Transverse colon (tissue), 4 donors: ENCODE measurements around the gene NTN3. TPM values are rescaled to one million over a fixed set of nuclear protein-coding genes. Genes with fewer than 3 reads are reported as not detected.

Experiments
- DNase-seq: peaks from one replicate; pipeline ENCODE4 v3.0.0-alpha.2; 2019
- H3K27ac ChIP-seq, 4 donors: fragments of 200-600 bp; sonication (generic); 2 replicates each; pipeline ENCODE4 v1.5.1; 2016 to 2018; ENCODE audit warnings: inconsistent platforms in 4 of 4
- H3K27me3 ChIP-seq: fragments of 200-600 bp; sonication (generic); 2 replicates; pipeline ENCODE4 v1.5.1; 2017; ENCODE audit warnings: inconsistent platforms
- H3K36me3 ChIP-seq, 4 donors: fragments of 200-600 bp; sonication (generic); 2 replicates each; pipeline ENCODE4 v1.5.1; 2017 to 2019; ENCODE audit warnings: inconsistent platforms in 4 of 4
- H3K4me1 ChIP-seq, 4 donors: fragments of 200-600 bp; sonication (generic); 2 replicates each; pipeline ENCODE4 v1.5.1; 2017 to 2020; ENCODE audit warnings: inconsistent platforms in 4 of 4
- H3K4me3 ChIP-seq, 4 donors: fragments of 200-600 bp; sonication (generic); 1 replicate in 1 of 4; 2 replicates in 3 of 4; pipeline versions ENCODE4 v1.5.1 to v1.6.1; 2017 to 2019; ENCODE audit warnings: inconsistent platforms in 4 of 4
- H3K9me3 ChIP-seq, 2 donors: fragments of 200-600 bp; sonication (generic); 2 replicates each; pipeline ENCODE4 v1.5.1; 2017 to 2019; ENCODE audit warnings: inconsistent platforms in 2 of 2
- CTCF ChIP-seq, 5 experiments: fragments of 200-600 bp in 3 of 5; fragments of 450-650 bp in 2 of 5; sonication (generic) in 3 of 5; IDR thresholded peaks; 1 replicate in 2 of 5; 2 replicates in 3 of 5; pipeline ENCODE4 v1.5.1; 2016 to 2017; ENCODE audit warnings: antibody characterized with exemption in 5 of 5, inconsistent platforms in 3 of 5, mild to moderate bottlenecking in 2 of 5, moderate library complexity in 1 of 5
- EP300 ChIP-seq: sonication (generic); formaldehyde crosslinking; IDR thresholded peaks from one replicate; pipeline ENCODE4 v1.6.1; 2017; ENCODE audit warnings: antibody characterized with exemption, low read depth
- POLR2A ChIP-seq: fragments of 450-650 bp; IDR thresholded peaks from one replicate; pipeline ENCODE4 v1.6.1; 2016; ENCODE audit warnings: antibody characterized with exemption, mild to moderate bottlenecking, moderate library complexity
- POLR2AphosphoS5 ChIP-seq, 3 donors: sonication (generic); formaldehyde crosslinking; IDR thresholded peaks; one replicate each; pipeline ENCODE4 v1.6.1; 2016; ENCODE audit warnings: antibody characterized with exemption in 3 of 3
- WGBS, 2 donors: methylation state at CpG; one replicate each; pipeline ENCODE4 v1.1.5; 2018; ENCODE audit warnings: low coverage in 1 of 2; 5-methylcytosine and 5-hydroxymethylcytosine counted together
- in situ Hi-C, 4 donors: fragments of 200-750 bp; cut with MboI; loops; one replicate each; pipeline versions ENCODE4 v1.15.0 to v1.15.1; 2017; ENCODE audit warnings: low sequenced_read_pairs in 3 of 4, low pct_ligation_motif_present in 1 of 4, low pct_unique_long_range_greater_than_20kb in 1 of 4
- intact Hi-C: fragments of 100-400 bp; cut with DNase I; formaldehyde crosslinking; loops from one replicate; pipeline ENCODE4 v1.15.1; 2023; ENCODE audit warnings: low total_unique reads
- total RNA-seq, 4 donors: library from RNA; depleted of rRNA; stranded (reverse); fragments of >200 nt; gene quantifications; one replicate each; pipeline ENCODE4 v1.1.0, GENCODE V29; 2016

The NTN3 gene
- total RNA-seq, 4 donors from 2014 or later: not detected

GRCh38 chr16:2516391-2517240 is 45.5 kb downstream of the NTN3 start:
- DNase-seq: no peak
- H3K4me1 ChIP-seq: peaks cover 51 to 70% (median 65%) of the 10 kb centered on the region in 4 donors
- H3K36me3 ChIP-seq: no peaks in the 10 kb centered on the region
- peak overlapping the region in 1 of 4 donors; percentile 85 for H3K4me3 ChIP-seq
- intact Hi-C loops: no loop called here
- TF ChIP-seq EP300 (no peak), POLR2A (no peak), CTCF (IDR thresholded peaks at IDR 0.05) (peak in 1 of 5 experiments; percentile 15), POLR2AphosphoS5 (IDR thresholded peaks at IDR 0.05) (no peak)
- H3K27ac ChIP-seq: peak overlapping the region; percentile 96 to 99 (median 98)
- in situ Hi-C loops: no loop called here
- H3K27me3 ChIP-seq: no peaks in the 10 kb centered on the region
- no peaks in the 10 kb centered on the region for H3K9me3 ChIP-seq
- 53 to 61% methylated on average over 5 to 11 of the region's 11 CpGs for WGBS, 2 donors

DNA sequence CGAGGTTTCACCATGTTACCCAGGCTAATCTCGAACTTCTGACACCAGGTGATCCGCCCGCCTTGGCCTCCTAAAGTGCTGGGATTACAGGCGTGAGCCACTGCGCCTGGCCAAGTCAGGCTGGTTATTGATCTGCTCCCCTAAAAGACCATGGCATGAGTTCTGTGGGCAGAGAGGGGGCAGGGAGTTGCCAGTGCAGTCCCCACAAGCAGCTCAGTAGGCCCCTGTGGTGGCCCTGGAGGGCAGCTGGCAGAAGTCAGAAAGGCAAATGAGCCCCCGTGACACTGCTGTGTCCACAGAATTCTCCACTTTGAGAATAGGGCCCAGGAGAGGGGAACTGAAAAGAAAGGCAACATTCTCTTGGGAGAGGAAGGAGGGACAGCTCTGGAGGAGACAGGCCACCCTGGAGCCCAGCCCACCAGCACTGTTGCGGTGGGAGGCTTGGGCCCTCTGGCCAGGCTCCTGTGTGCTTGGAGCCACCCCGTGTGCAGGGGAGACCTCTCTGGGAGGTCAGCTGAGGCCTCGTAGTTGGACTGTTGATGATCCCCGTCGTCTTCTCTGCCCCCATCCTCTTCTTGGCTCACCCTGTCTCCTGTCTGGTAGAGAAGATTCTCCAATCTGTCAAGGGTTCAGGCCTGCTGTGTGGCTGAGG is 47.0 kb downstream of the NTN3 start:
- no peak overlapping the region for H3K4me3 ChIP-seq
- no peaks in the 10 kb centered on the region for H3K9me3 ChIP-seq
- DNase-seq: no peak
- TF ChIP-seq EP300 (no peak), CTCF (IDR thresholded peaks at IDR 0.05) (no peak), POLR2AphosphoS5 (IDR thresholded peaks at IDR 0.05) (no peak), POLR2A (no peak)
- 71 to 78% methylated on average over 6 to 12 of the region's 12 CpGs for WGBS, 2 donors
- H3K27me3 ChIP-seq: no peaks in the 10 kb centered on the region
- no peaks in the 10 kb centered on the region for H3K36me3 ChIP-seq
- H3K27ac ChIP-seq: peak overlapping the region; percentile 96 to 99 (median 98)
- H3K4me1 ChIP-seq: peaks cover 46 to 64% (median 63%) of the 10 kb centered on the region in 4 donors
- in situ Hi-C loops (no loop called here), intact Hi-C loops (no loop called here)

- no peak for DNase-seq
- no peaks in the 10 kb centered on the region for H3K36me3 ChIP-seq
- no peaks in the 10 kb centered on the region for H3K9me3 ChIP-seq
- WGBS, 2 donors: 81% methylated on average over 35 of the region's 39 CpGs; no CpG with 5 or more reads in 1 of the 2 donors
- H3K27me3 ChIP-seq: no peaks in the 10 kb centered on the region
- intact Hi-C loops (no loop called here), in situ Hi-C loops (no loop called here)
- H3K4me1 ChIP-seq: peaks cover 43 to 68% (median 67%) of the 10 kb centered on the region in 4 donors
- H3K27ac ChIP-seq: peak overlapping the region; percentile 96 to 99 (median 98)
- TF ChIP-seq POLR2A (no peak), EP300 (no peak), CTCF (IDR thresholded peaks at IDR 0.05) (no peak), POLR2AphosphoS5 (IDR thresholded peaks at IDR 0.05) (no peak)
- peak overlapping the region in 2 of 4 donors; percentile 72 to 73 for H3K4me3 ChIP-seq
Measured at GRCh38 chr16:2518823-2519710, 48.0 kb downstream of the NTN3 start.

GRCh38 chr16:2519711-2520080 is 48.6 kb downstream of the NTN3 start:
- peak overlapping the region; percentile 6 to 73 (median 44) for H3K4me3 ChIP-seq
- in situ Hi-C loops (no loop called here), intact Hi-C loops (no loop called here)
- H3K4me1 ChIP-seq: peaks cover 43 to 74% (median 73%) of the 10 kb centered on the region in 4 donors
- no peaks in the 10 kb centered on the region for H3K36me3 ChIP-seq
- H3K27me3 ChIP-seq: no peaks in the 10 kb centered on the region
- H3K27ac ChIP-seq: peak overlapping the region; percentile 96 to 99 (median 98)
- DNase-seq: no peak
- no peak for TF ChIP-seq EP300
- no peak for TF ChIP-seq POLR2A
- no peak for TF ChIP-seq CTCF (IDR thresholded peaks at IDR 0.05)
- TF ChIP-seq POLR2AphosphoS5 (IDR thresholded peaks at IDR 0.05): no peak
- no peaks in the 10 kb centered on the region for H3K9me3 ChIP-seq
- WGBS, 2 donors: 0 to 36% methylated on average over 3 to 22 of the region's 22 CpGs
